Lower lobe of right lung (tissue), 2 donors: ENCODE results near the gene ZFHX3. TPM values are rescaled to one million over a fixed set of nuclear protein-coding genes. Genes with fewer than 3 reads are reported as not detected.

Experiments used
- ATAC-seq, 2 donors: fragments of 200-7000 bp; cut with Tn5 transposase; one replicate each; pipeline ENCODE4 v1.9.1; 2020 to 2022; ENCODE audit warnings: mild to moderate bottlenecking in 2 of 2, moderate library complexity in 2 of 2
- DNase-seq: peaks from one replicate; pipeline ENCODE4 v3.0.0-alpha.2; 2020
- H3K27ac ChIP-seq: fragments of 200-600 bp; one replicate; pipeline ENCODE4 v1.8.0; 2022
- H3K27me3 ChIP-seq: fragments of 200-600 bp; one replicate; pipeline ENCODE4 v1.8.0; 2022; ENCODE audit warnings: low read depth
- H3K36me3 ChIP-seq: fragments of 200-600 bp; one replicate; pipeline ENCODE4 v1.8.0; 2022; ENCODE audit warnings: mild to moderate bottlenecking
- H3K4me1 ChIP-seq: fragments of 200-600 bp; one replicate; pipeline ENCODE4 v1.8.0; 2022
- H3K4me3 ChIP-seq: fragments of 200-600 bp; one replicate; pipeline ENCODE4 v1.8.0; 2022; ENCODE audit warnings: mild to moderate bottlenecking
- H3K9me3 ChIP-seq: fragments of 200-600 bp; one replicate; pipeline ENCODE4 v1.8.0; 2022
- CTCF ChIP-seq: fragments of 200-600 bp; IDR thresholded peaks from one replicate; pipeline ENCODE4 v1.8.0; 2022; ENCODE audit warnings: antibody characterized with exemption, mild to moderate bottlenecking
- intact Hi-C: fragments of 100-400 bp; cut with DNase I; formaldehyde crosslinking; loops from one replicate; pipeline ENCODE4 v1.11.0; 2022
- total RNA-seq: library from RNA; stranded (reverse); fragmentation: NEBNext Ultra II Directional; extraction: Animal tissue kit (Norgen Biotek cat#: 25700); gene quantifications from one replicate; pipeline ENCODE4 v1.2.1, GENCODE V29; 2021
- donor health status: DM: no; HTN: yes; CAD: no; lungs with severe emphysema.

ZFHX3 gene
- total RNA-seq, 1 donor from 2014 or later = 29.3 TPM

GRCh38 chr16:72751076-72751475 is 296.9 kb downstream of the ZFHX3 start:
- H3K4me1 ChIP-seq = no peaks in the 10 kb centered on the region
- no peaks in the 10 kb centered on the region for H3K27me3 ChIP-seq
- ATAC-seq (no peak), DNase-seq (no peak)
- H3K4me3 ChIP-seq = no peak overlapping the region
- intact Hi-C loops = no loop called here
- no peak for TF ChIP-seq CTCF
- no peaks in the 10 kb centered on the region for H3K9me3 ChIP-seq
- no peaks in the 10 kb centered on the region for H3K36me3 ChIP-seq
- no peak overlapping the region for H3K27ac ChIP-seq

GRCh38 chr16:72749091-72749490 is 298.8 kb downstream of the ZFHX3 start:
- intact Hi-C loops = no loop called here
- Histone ChIP-seq H3K27ac (no peak overlapping the region), H3K36me3 (no peaks in the 10 kb centered on the region), H3K4me1 (no peaks in the 10 kb centered on the region), H3K27me3 (no peaks in the 10 kb centered on the region), H3K4me3 (no peak overlapping the region), H3K9me3 (no peaks in the 10 kb centered on the region)
- no peak for TF ChIP-seq CTCF
- ATAC-seq = no peak
- DNase-seq = no peak

GRCh38 chr16:72744076-72744793 is 303.7 kb downstream of the ZFHX3 start:
- H3K27me3 ChIP-seq = no peaks in the 10 kb centered on the region
- TF ChIP-seq CTCF = no peak
- no peaks in the 10 kb centered on the region for H3K4me1 ChIP-seq
- H3K9me3 ChIP-seq = no peaks in the 10 kb centered on the region
- intact Hi-C loops = no loop called here
- no peak for ATAC-seq
- no peak for DNase-seq
- H3K27ac ChIP-seq = no peak overlapping the region
- H3K4me3 ChIP-seq = no peak overlapping the region
- H3K36me3 ChIP-seq = no peaks in the 10 kb centered on the region

- Histone ChIP-seq H3K27ac (no peak overlapping the region), H3K4me1 (no peaks in the 10 kb centered on the region), H3K9me3 (no peaks in the 10 kb centered on the region), H3K27me3 (no peaks in the 10 kb centered on the region), H3K4me3 (no peak overlapping the region), H3K36me3 (no peaks in the 10 kb centered on the region)
- no peak for ATAC-seq
- TF ChIP-seq CTCF = no peak
- no peak for DNase-seq
- intact Hi-C loops = no loop called here
Observed at GRCh38 chr16:72743011-72743761, 304.7 kb downstream of the ZFHX3 start.

- no peaks in the 10 kb centered on the region for H3K4me1 ChIP-seq
- H3K27me3 ChIP-seq = no peaks in the 10 kb centered on the region
- no peak overlapping the region for H3K4me3 ChIP-seq
- no peaks in the 10 kb centered on the region for H3K36me3 ChIP-seq
- H3K9me3 ChIP-seq = no peaks in the 10 kb centered on the region
- H3K27ac ChIP-seq = no peak overlapping the region
- intact Hi-C loops = no loop called here
- DNase-seq = no peak
- no peak for ATAC-seq
- no peak for TF ChIP-seq CTCF
Observed at GRCh38 chr16:72740347-72740746, 307.6 kb downstream of the ZFHX3 start.
